ENCODE data around the gene ITPR1. TPM values are rescaled to one million over a fixed set of nuclear protein-coding genes. Genes with fewer than 3 reads are reported as not detected.

Gene ITPR1
- polyA plus RNA-seq, 1 of the 3 experiments (the other 2 are of a cell fraction): 5.9 TPM

GRCh38 chr3:4497843-4498324 is 4.7 kb downstream of the ITPR1 start:
- 50% methylated on average over 1 of the region's 1 CpG for WGBS (ENCODE audit: low lambda C conversion rate)
- no peak for TF ChIP-seq FOSL2 (IDR thresholded peaks at IDR 0.05; ENCODE audit: borderline replicate concordance, low read depth)
- TF ChIP-seq ELF1 (IDR thresholded peaks at IDR 0.05): no peak
- no peak for TF ChIP-seq RCOR1 (IDR thresholded peaks at IDR 0.05; ENCODE audit: low read length)
- no peak for TF ChIP-seq SMC3 (IDR thresholded peaks at IDR 0.05; ENCODE audit: low read depth, low read length)
- no peak for TF ChIP-seq RXRA (IDR thresholded peaks at IDR 0.05; ENCODE audit: borderline replicate concordance, low read depth)
- TF ChIP-seq POLR2AphosphoS5 (IDR thresholded peaks at IDR 0.05; ENCODE audit: low read depth, low read length): no peak
- no peak for TF ChIP-seq RFX5 (IDR thresholded peaks at IDR 0.05; ENCODE audit: low read length)
- TF ChIP-seq MAX (IDR thresholded peaks at IDR 0.05; ENCODE audit: low read depth): no peak
- TF ChIP-seq JUND (IDR thresholded peaks at IDR 0.05): no peak
- no peak for TF ChIP-seq ZBTB33 (IDR thresholded peaks at IDR 0.05; ENCODE audit: borderline replicate concordance, low read depth)
- no peak for TF ChIP-seq NFIC (IDR thresholded peaks at IDR 0.05; ENCODE audit: borderline replicate concordance)
- no peak for TF ChIP-seq MXI1 (IDR thresholded peaks at IDR 0.05; ENCODE audit: low read depth, low read length)
- TF ChIP-seq EP300 (IDR thresholded peaks at IDR 0.05; ENCODE audit: borderline replicate concordance in 1 of 2, low read depth in 1 of 2, low read length in 1 of 2): no peak
- no peak for TF ChIP-seq FOXJ3 (CRISPR knock-in tag; IDR thresholded peaks at IDR 0.05)
- Histone ChIP-seq H3K4me3 (ENCODE audit: low read depth in 2 of 2, low read length in 1 of 2) (no peak overlapping the region), H3K4me1 (ENCODE audit: control insufficient read depth in 1 of 2, insufficient read depth in 2 of 2, low read depth in 1 of 2, low read length in 1 of 2) (peaks cover 0 to 14% of the 10 kb centered on the region in 2 experiments; a peak in 2 of 4 replicates), H3K27me3 (ENCODE audit: insufficient read depth) (no peaks in the 10 kb centered on the region), H3K27ac (ENCODE audit: low read depth in 2 of 2, low read length in 1 of 2) (no peak overlapping the region), H3K79me2 (ENCODE audit: insufficient read depth) (no peaks in the 10 kb centered on the region), H3K9ac (no peak overlapping the region), H2AFZ (ENCODE audit: low read depth) (no peak overlapping the region), H3K4me2 (no peak overlapping the region), H4K20me1 (ENCODE audit: insufficient read depth) (no peaks in the 10 kb centered on the region), H3K36me3 (replicated peaks in 1 of 2; ENCODE audit: control insufficient read depth in 1 of 2, insufficient read depth in 2 of 2, low read length in 1 of 2) (peaks cover 0 to 4% of the 10 kb centered on the region in 2 experiments), H3K9me2 (no peaks in the 10 kb centered on the region), H3K9me3 (no peaks in the 10 kb centered on the region), H3F3A (replicated peaks; ENCODE audit: insufficient read depth) (no peaks in the 10 kb centered on the region)
- ChIA-PET POLR2A (no interaction called here), CTCF (no interaction called here)
- no peak for DNase-seq

GRCh38 chr3:4498446-4498845 is 5.3 kb downstream of the ITPR1 start:
- TF ChIP-seq MEF2A (IDR thresholded peaks at IDR 0.05; ENCODE audit: borderline replicate concordance, low read depth) (no peak), SMC3 (IDR thresholded peaks at IDR 0.05; ENCODE audit: low read depth, low read length) (no peak), RXRA (IDR thresholded peaks at IDR 0.05; ENCODE audit: borderline replicate concordance, low read depth) (no peak), USF2 (IDR thresholded peaks at IDR 0.05; ENCODE audit: borderline replicate concordance, low read depth, low read length) (no peak), YY1 (IDR thresholded peaks at IDR 0.05; ENCODE audit: low read depth) (no peak), EP300 (IDR thresholded peaks at IDR 0.05; ENCODE audit: borderline replicate concordance in 1 of 2, low read depth in 1 of 2, low read length in 1 of 2) (no peak)
- Histone ChIP-seq H3K79me2 (ENCODE audit: insufficient read depth) (no peaks in the 10 kb centered on the region), H3F3A (replicated peaks; ENCODE audit: insufficient read depth) (no peaks in the 10 kb centered on the region), H3K36me3 (replicated peaks in 1 of 2; ENCODE audit: control insufficient read depth in 1 of 2, insufficient read depth in 2 of 2, low read length in 1 of 2) (peaks cover 0 to 4% of the 10 kb centered on the region in 2 experiments), H3K4me3 (ENCODE audit: low read depth in 2 of 2, low read length in 1 of 2) (no peak overlapping the region), H3K9ac (no peak overlapping the region), H3K4me2 (no peak overlapping the region), H3K9me2 (no peaks in the 10 kb centered on the region), H4K20me1 (ENCODE audit: insufficient read depth) (no peaks in the 10 kb centered on the region), H2AFZ (ENCODE audit: low read depth) (no peak overlapping the region), H3K9me3 (no peaks in the 10 kb centered on the region), H3K27ac (ENCODE audit: low read depth in 2 of 2, low read length in 1 of 2) (no peak overlapping the region), H3K4me1 (ENCODE audit: control insufficient read depth in 1 of 2, insufficient read depth in 2 of 2, low read depth in 1 of 2, low read length in 1 of 2) (peaks cover 0 to 18% of the 10 kb centered on the region in 2 experiments; a peak in 2 of 4 replicates), H3K27me3 (ENCODE audit: insufficient read depth) (no peaks in the 10 kb centered on the region)
- DNase-seq: no peak
- CTCF ChIA-PET: interaction anchor here (0.6 kb wide), 1 partner anchor 152 kb away, joined by 3 read pairs; no protein-coding TSS in a partner anchor
- POLR2A ChIA-PET: no interaction called here
- WGBS (ENCODE audit: low lambda C conversion rate): 81% methylated on average over 5 of the region's 5 CpGs

All from SK-N-SH (cell line).